ENCODE measurements around the gene ORMDL2. TPM values are rescaled to one million over a fixed set of nuclear protein-coding genes. Genes with fewer than 3 reads are reported as not detected.
"Not testable (repeated sequence)": the region's sequence is repeated elsewhere in the genome, so short reads cannot be mapped to it uniquely, and the experiment has no call there.

The ORMDL2 gene
- polyA plus RNA-seq, 1 donor, result 16.4 TPM

DNA sequence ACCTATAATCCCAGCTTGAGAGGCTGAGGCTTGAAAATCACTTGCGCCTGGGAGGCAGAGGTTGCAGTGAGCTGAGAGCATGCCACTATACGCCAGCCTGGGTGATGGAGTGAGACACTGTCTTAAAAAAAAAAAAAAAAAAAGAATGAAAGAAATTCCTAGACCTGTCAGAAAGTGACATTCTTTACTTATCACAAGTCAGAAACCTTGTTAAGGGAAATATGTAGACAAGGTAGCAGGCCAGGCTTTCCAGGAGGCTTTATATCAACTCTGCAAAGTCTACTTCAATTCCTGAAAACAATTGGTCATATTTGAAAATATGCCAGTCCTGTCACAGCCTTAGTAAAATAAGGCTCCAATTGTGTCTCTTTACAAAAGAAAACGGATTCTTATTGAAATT lies 44.0 kb downstream of the ORMDL2 start:
- DNase-seq, result no peak

DNA sequence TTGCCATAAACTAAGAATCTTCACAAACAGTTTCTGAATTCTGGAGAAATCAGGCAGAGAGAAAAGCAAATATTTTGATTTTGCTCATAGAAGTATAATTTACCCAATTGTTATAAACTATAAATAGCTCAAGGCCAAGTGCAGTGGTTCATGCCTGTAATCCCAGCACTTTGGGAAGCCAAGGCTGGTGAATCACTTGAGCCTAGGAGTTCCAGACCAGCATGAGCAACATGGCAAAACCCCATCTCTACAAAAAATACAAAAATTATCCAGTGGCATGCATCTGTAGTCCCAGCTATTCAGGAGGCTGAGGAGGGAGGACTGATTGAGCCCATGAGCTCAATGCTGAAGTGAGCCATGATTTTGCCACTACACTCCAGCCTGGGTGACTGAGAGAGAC lies 44.4 kb downstream of the ORMDL2 start:
- no peak for DNase-seq

DNA sequence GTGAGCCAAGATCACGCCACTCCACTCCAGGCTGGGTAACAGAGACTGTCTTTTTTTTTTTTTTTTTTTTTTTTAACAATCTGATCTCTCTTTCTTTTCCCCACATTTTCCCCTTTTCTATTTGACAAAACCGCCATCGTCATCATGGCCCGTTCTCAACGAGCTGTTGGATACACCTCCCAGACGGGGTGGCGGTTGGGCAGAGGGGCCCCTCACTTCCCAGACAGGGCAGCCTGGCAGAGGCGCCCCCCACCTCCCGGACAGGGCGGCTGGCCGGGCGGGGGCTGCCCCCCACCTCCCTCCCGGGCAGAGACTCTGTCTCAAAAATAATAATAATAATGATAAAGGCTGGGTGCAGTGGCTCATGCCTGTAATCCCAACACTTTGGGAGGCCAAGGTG lies 45.1 kb downstream of the ORMDL2 start:
- DNase-seq, result not testable (repeated sequence)

DNA sequence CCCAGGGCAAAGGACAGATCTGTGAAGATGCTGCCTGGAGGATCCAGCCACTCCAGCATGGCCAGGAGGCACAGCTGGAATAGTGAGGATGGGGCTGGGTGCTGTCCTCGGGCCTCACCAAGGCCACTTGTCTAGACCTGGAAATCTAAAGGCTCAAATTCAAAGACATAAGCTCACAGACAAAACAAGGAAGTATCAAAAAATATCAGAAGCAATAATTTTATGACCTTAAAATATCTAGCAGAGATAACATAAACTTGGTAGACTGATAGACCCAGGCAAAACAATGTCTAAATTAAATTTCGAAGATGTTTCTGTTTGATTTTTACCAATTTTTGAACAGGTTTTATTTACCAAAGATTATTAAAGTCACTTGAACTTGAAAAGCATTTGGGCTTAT lies 47.5 kb downstream of the ORMDL2 start:
- DNase-seq, result no peak

DNA sequence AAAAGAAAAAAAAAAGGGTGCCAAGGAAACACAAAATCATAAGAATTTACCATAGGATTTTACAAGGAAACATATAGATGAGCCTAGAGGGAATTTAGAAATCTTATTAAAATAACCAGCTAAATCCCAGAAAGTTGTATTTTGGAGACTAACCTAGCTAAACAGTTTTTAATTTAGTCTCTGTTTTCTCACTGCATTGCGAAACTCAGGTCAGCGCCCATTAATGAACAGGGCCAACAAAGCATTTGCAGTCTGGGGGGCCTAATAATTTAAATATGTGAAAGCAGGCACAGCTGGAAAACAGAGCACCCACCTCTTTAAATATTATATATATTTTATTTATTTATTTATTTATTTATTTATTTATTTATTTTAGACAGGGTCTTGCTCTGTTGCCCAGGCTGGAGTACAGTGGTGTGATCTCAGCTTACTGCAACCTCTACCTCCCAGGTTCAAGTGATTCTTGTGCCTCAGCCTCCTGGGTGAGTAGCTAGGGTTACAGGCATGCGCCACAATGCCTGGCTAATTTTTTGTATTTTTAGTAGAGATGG lies 48.7 kb downstream of the ORMDL2 start:
- not testable (repeated sequence) for DNase-seq

Other genes with a start within 250 kb of the ORMDL2 start
- not detected for gene OR2AP1, start 245.6 kb upstream of the ORMDL2 start, polyA plus RNA-seq (ENCODE audit: insufficient read length)
- gene OR10P1, start 181.1 kb upstream of the ORMDL2 start, polyA plus RNA-seq (ENCODE audit: insufficient read length), result not detected
- gene ITGA7, start 110.1 kb upstream of the ORMDL2 start, polyA plus RNA-seq (ENCODE audit: insufficient read length), result 466 TPM
- gene BLOC1S1, start 102.0 kb upstream of the ORMDL2 start, polyA plus RNA-seq (ENCODE audit: insufficient read length), result 109 TPM
- gene RDH5, start 97.6 kb upstream of the ORMDL2 start, polyA plus RNA-seq (ENCODE audit: insufficient read length), result 31.4 TPM
- 781 TPM for gene CD63, start 89.0 kb upstream of the ORMDL2 start, polyA plus RNA-seq (ENCODE audit: insufficient read length)
- 17.2 TPM for gene GDF11, start 74.9 kb upstream of the ORMDL2 start, polyA plus RNA-seq (ENCODE audit: insufficient read length)
- 64.9 TPM for gene SARNP, start 317 bp upstream of the ORMDL2 start, polyA plus RNA-seq (ENCODE audit: insufficient read length)
- gene DNAJC14, start 11.5 kb downstream of the ORMDL2 start, polyA plus RNA-seq (ENCODE audit: insufficient read length), result 23.3 TPM
- gene MMP19, start 24.9 kb downstream of the ORMDL2 start, polyA plus RNA-seq (ENCODE audit: insufficient read length), result 3.8 TPM
- gene PYM1, start 109.9 kb downstream of the ORMDL2 start, polyA plus RNA-seq (ENCODE audit: insufficient read length), result 18.9 TPM
- gene DGKA, start 113.1 kb downstream of the ORMDL2 start, polyA plus RNA-seq (ENCODE audit: insufficient read length), result 16.3 TPM
- 2.0 TPM for gene PMEL, start 148.0 kb downstream of the ORMDL2 start, polyA plus RNA-seq (ENCODE audit: insufficient read length)
- gene CDK2, start 148.8 kb downstream of the ORMDL2 start, polyA plus RNA-seq (ENCODE audit: insufficient read length), result 23.7 TPM
- 124 TPM for gene RAB5B, start 156.0 kb downstream of the ORMDL2 start, polyA plus RNA-seq (ENCODE audit: insufficient read length)
- 14.6 TPM for gene SUOX, start 179.2 kb downstream of the ORMDL2 start, polyA plus RNA-seq (ENCODE audit: insufficient read length)
- gene IKZF4, start 203.0 kb downstream of the ORMDL2 start, polyA plus RNA-seq (ENCODE audit: insufficient read length), result 11.9 TPM
- 467 TPM for gene RPS26, start 223.9 kb downstream of the ORMDL2 start, polyA plus RNA-seq (ENCODE audit: insufficient read length)